LHCN-M2 (cell line): Measurements from ENCODE around the gene SMIM44. TPM values are rescaled to one million over a fixed set of nuclear protein-coding genes. Genes with fewer than 3 reads are reported as not detected.
"Not testable (repeated sequence)": the region's sequence is repeated elsewhere in the genome, so short reads cannot be mapped to it uniquely, and the experiment has no call there.

Experiments
- DNase-seq: peaks from one replicate; pipeline ENCODE4 v3.0.0-alpha.2; 2012; ENCODE audit warnings: low read depth
- total RNA-seq: library from RNA; depleted of rRNA; stranded (reverse); fragments of >200 nt; gene quantifications from 2 replicates; pipeline ENCODE4 v1.2.3, GENCODE V29; 2014

SMIM44 gene
- total RNA-seq, 1 experiment from 2014 or later: not detected

- DNase-seq: peak; percentile 55
Measured at GRCh38 chr19:3459089-3459881, 24.0 kb downstream of the SMIM44 start.

GRCh38 chr19:3458229-3459088 is 24.8 kb downstream of the SMIM44 start:
- no peak for DNase-seq

GRCh38 chr19:3457528-3458228 is 25.6 kb downstream of the SMIM44 start:
- DNase-seq: no peak

GRCh38 chr19:3456925-3457527 is 26.2 kb downstream of the SMIM44 start:
- no peak for DNase-seq

- DNase-seq: no peak
Measured at GRCh38 chr19:3455960-3456601, 27.2 kb downstream of the SMIM44 start.

GRCh38 chr19:3455393-3455955 is 27.8 kb downstream of the SMIM44 start:
- DNase-seq: no peak

GRCh38 chr19:3454656-3455392 is 28.4 kb downstream of the SMIM44 start:
- no peak for DNase-seq

- no peak for DNase-seq
Measured at GRCh38 chr19:3453840-3454239, 29.4 kb downstream of the SMIM44 start.

GRCh38 chr19:3452942-3453214 is 30.4 kb downstream of the SMIM44 start:
- not testable (repeated sequence) for DNase-seq

GRCh38 chr19:3452171-3452941 is 30.9 kb downstream of the SMIM44 start:
- no peak for DNase-seq

GRCh38 chr19:3451451-3451866 is 31.8 kb downstream of the SMIM44 start:
- no peak for DNase-seq

GRCh38 chr19:3450796-3451411 is 32.3 kb downstream of the SMIM44 start:
- peak; percentile 98 for DNase-seq

GRCh38 chr19:3448616-3449334 is 34.5 kb downstream of the SMIM44 start:
- DNase-seq: no peak

- DNase-seq: not testable (repeated sequence)
Measured at GRCh38 chr19:3446657-3447056, 36.6 kb downstream of the SMIM44 start.

- DNase-seq: no peak
Measured at GRCh38 chr19:3444695-3445234, 38.5 kb downstream of the SMIM44 start.

GRCh38 chr19:3443840-3444694 is 39.2 kb downstream of the SMIM44 start:
- no peak for DNase-seq

- DNase-seq: no peak
Measured at GRCh38 chr19:3442487-3443071, 40.7 kb downstream of the SMIM44 start.
